Stimulated activated CD8-positive, alpha-beta memory T cell treated with anti-CD3 and anti-CD28 coated beads, Interleukin-7, amount 100 ng/mL, for 1 hour (primary cell): ENCODE measurements around the gene PCBP3.

Experiments
- DNase-seq, 2 donors: peaks; one replicate each; pipeline ENCODE4 v3.0.0-alpha.2; 2020; ENCODE audit warnings: low read depth in 2 of 2

PCBP3 gene

GRCh38 chr21:45910548-45911221 lies 267.2 kb downstream of the PCBP3 start:
- no peak for DNase-seq

- DNase-seq = no peak
Observed at GRCh38 chr21:45911806-45912325, 268.3 kb downstream of the PCBP3 start.

DNA sequence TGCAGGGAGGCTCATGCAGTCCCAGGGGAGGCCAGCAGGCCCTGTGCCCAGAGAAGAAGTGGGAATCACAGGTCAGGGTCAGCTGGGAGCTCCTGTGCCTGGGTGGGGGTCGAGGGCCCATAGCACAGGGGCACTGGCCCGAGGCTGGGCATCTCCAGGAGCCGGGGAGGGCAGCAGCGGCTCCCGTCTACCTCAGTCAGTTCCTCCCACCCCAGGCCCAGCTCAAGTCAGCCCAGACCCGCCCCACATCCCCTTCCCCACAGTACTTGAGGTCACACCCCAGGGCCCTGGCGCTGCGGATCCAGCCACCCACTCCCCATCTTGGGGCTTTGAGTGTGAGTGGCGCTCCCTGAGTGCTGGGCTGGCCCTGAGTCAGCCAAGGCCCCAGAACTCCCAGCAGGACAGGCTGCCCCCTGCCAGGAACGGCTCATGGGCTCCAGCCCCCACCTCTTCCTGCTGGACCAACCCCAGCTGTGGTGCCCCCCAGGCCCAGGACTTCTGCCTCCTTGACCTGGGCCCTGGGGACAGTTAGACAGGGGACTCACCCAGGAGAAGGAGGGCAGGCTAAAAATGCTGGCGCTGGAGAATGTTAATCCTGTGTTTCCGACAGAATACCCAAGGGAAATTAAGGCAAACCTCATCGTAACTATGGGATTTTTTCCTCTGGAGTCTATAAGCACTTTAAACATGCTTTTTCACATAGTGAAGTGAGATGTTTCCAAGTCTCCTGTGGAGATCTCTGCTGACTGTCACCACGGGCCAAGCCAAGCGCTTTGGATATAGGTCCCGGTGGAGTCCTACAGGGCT lies 269.3 kb downstream of the PCBP3 start:
- DNase-seq = no peak

DNA sequence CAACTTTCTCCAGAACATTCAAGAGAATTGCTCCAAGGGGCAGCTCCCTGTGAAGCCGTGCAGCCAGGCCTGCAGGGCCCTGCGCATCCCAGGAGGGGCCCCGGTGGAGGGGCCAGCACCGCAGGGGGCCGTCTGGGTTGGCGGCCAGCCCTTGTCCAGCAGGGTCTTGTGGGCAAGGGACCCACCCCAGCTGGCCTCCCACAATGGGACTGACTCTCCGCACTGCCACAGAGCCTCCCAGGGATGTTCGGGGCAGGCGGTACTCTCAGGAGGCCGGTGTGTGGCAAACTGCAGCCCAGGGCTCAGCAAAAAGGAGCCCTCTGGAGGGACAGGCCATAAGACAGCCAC lies 269.9 kb downstream of the PCBP3 start:
- DNase-seq = no peak

DNA sequence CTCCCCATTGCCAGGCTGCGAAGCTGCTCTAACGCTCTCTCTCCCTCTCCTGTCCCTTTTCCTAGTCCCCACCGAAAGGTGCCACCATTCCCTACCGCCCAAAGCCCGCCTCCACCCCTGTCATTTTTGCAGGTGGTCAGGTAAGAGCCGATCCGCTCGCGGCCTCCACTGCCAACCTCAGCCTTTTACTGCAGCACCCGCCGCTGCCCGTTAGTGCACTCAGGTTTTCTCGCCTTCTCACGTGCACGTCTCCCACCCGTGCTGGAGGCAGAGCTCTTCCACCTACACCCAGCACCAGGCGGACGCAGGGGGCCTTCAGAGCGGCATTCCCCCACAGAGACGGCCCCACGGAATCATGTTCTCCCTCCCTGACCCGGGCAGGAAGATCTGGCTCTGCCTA lies 270.4 kb downstream of the PCBP3 start:
- no peak for DNase-seq

- DNase-seq = no peak
Observed at GRCh38 chr21:45914321-45914845, 270.9 kb downstream of the PCBP3 start.

DNA sequence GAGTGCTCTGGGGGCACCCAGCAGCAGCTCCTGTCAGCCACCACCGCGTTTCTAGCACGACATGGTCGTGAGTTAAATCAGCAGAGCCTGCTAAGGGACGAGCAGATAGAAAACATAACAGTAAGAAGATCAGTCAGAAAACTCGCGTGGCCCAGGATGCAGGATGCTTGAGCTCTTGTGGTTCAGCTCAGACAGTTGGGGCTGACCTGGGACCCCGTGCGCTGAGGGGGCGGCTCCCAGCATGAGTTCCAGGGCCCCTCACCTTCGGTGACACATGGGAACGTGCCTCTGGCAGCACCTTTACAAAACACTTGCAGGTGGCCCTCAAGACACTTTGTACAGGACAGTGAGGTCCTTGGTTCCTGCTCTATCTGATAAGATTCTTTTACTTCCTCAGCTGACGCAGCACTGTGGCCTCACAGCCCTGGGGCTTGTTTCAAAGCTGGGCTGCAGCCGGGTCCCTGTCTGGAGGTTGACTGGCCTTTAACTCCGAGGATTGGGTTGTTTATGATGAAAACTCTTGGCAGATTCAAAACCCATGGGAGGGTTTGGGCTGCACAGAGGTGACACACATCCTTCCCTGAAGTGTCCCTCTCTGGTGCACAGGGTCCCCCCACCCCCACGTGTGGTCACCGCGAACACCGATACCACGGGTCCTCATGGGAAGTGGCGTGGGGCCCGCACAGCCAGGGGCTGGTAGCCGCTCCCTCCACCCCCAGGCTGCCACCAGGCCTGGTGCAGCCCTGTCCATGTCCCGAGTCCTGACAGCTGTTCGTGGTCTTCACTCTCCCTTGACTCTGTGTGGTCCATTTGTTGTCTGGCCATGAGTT lies 272.7 kb downstream of the PCBP3 start:
- no peak for DNase-seq

DNA sequence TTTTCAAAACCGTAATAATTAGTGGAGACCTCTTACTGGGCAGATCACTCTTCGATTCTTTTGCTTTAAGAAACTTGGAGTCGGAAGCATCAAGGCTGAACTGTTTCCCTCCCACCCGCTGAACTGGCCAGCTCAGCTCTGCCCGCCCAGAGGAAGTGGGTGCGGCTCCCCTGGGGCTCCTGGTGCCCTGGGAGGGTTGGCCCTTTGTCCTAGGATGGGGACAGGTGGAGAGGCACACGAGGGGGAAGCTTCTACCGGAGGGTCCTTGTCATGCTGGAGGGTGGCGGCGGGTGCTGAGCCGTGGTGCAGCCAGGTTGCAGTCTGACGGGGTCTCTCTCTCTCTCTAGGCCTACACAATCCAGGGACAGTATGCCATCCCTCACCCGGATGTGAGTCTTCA lies 273.7 kb downstream of the PCBP3 start:
- no peak for DNase-seq

- DNase-seq = no peak
Observed at GRCh38 chr21:45918011-45918410, 274.5 kb downstream of the PCBP3 start.

- DNase-seq = no peak
Observed at GRCh38 chr21:45918835-45919447, 275.4 kb downstream of the PCBP3 start.

DNA sequence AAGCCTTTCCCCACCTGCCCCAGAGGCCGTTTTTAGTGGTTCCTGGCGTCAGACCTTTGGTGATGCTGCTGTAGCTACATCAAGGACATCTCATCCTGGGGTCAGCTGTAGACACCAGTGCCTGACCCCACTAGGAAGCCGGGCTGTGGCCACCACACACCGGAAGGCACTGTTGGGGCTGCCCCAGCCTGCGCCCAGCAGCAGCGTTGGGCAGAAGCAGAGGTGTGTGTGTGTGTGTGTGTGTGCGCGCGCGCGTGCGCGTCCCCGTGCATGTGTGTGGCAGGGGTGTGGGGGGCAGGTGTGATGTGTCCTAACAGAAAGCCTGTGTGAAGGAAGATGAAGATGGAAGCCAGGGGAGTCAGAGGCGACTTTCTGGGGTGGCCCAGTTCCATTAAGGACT lies 276.1 kb downstream of the PCBP3 start:
- DNase-seq = no peak

- no peak for DNase-seq
Observed at GRCh38 chr21:45920824-45921600, 277.5 kb downstream of the PCBP3 start.

- DNase-seq = no peak
Observed at GRCh38 chr21:45921917-45922316, 278.4 kb downstream of the PCBP3 start.

GRCh38 chr21:45922648-45923047 lies 279.1 kb downstream of the PCBP3 start:
- DNase-seq = no peak

DNA sequence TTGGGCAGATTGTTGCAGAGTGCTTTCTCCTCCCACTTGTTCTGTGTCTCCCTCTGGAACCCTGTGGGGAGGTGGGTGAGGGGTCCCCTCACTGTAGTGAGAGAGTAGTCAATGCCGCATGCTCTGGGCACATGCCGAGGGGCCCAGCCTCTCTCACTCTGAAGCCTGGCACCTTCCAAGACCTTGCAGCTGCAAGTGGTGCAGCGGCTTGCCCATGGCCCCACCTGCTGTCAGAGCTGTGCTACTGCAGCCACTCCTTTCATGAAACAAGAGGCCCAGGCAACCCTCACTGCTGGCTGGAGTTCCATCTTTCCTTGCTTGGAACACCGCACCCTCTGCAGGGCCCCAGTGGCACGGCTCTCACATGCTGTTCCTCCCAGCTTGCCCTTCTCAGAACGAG lies 279.6 kb downstream of the PCBP3 start:
- DNase-seq = peak; percentile 32 to 40

DNA sequence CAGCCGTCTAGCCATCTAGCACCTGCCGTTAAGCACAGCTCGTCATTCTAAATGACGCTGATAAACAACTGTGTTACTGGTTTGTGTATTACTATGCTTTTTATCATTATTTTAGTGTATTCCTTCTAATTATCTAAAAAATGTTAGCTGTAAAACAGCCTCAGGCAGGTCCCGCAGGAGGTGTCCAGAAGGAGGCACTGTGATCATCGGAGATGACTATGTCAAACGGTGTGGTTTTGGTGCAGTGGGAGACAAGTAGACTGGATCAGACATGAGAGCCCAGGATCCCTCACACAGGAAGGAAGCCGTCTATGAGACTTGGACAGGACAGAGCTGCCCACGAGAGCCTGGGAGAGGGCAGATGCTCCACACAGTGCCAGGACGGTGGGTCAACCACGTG lies 282.8 kb downstream of the PCBP3 start:
- no peak for DNase-seq

DNA sequence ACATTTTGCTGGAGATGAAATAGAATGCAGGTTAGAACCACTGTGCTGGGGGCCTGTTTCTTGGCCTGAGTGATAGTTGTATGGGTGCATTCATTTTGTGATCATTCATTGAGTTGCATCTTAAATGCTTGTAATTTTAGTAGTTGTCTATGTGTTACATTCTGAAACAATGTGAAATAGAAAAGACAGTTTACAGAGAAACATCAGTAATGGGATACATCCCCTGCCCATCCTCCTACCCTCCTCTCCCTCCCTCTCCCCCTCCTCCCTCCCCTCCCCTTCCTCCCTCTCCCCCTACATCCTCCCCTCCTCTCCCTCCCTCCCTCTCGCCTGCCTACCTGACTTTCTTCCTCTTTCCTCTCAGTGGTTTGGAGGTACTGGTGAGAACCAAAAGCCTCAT lies 283.5 kb downstream of the PCBP3 start:
- DNase-seq = no peak

DNA sequence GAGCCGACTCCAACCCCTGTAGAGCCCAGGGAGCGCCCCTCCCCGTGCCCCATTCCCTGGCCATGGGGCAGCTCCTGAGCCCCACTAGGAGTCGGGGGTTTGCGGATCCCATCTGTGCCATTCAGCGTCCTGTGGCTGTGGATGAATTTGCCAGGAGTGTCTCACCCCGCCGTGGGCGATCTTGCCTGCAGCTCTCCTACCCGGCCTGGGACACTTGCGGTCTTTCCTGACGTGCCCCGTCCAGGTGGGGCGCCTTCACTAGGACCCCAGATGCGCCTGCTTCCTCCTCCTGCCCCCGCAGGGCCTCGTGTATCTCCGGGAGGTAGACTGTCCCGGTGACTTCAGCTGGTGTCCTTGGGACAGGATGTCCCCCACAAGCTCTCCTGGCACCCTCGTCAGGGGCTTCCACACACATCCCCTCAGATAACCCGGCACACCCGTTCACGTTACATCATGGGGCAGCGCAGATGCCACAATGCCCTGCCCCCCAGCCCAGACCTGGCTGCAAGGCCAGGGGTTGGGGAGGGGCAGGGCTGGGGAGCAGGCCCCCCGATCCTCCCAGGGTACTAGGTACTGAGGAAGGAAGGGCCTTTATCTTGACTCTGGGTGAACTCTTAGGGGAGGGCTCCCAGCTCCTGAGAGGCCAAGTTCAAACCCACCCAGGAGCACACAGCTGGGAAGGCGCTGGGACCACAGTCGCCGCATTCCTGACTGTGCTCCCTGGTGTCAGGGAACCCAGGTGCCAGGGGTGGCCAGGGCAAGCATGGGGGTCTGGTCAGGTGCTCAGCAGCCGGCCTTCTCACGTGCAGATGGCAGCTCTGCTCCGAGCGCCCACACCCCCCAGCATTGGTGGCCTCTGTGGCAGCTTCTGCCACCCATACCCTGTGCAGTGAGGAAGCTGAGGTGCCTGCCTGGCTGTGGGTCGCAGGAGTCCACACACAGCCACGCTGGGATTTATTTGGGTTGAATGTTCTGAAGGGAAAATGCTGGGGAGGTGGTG lies 284.6 kb downstream of the PCBP3 start:
- no peak for DNase-seq

DNA sequence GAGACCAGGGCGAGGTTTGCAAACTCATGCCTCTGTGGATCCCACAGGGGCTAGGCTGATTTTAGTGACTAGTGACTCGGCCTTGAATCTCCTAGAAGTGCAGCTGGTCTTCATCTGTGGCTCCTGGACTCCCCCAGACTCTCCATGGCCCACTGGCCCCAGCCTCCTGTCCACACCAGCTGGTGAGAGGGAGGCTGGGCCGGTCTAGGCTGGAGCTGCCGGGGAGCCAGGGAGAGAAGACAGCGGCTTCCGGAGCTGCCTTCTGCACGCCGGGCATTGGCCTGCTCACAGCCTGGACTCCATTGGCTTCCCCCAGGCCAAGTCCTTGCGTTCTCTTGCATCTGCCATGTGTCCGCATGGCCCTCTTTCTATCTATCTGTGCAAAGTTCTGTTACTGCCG lies 285.9 kb downstream of the PCBP3 start:
- no peak for DNase-seq
